ENCODE data around the gene ALOXE3. TPM values are rescaled to one million over a fixed set of nuclear protein-coding genes. Genes with fewer than 3 reads are reported as not detected.

ALOXE3 gene
- total and polyA plus RNA-seq, 2 experiments from 2014 or later, result 0.10 to 0.27 TPM

- Histone ChIP-seq H3F3A (replicated peaks; ENCODE audit: low read depth) (no peaks in the 10 kb centered on the region), H4K20me1 (replicated peaks; ENCODE audit: insufficient read depth) (0 out of 2 replicates have a peak, but pooled peaks cover 5% of the 10 kb centered on the region), H3K27me3 (ENCODE audit: insufficient read depth) (peaks cover 59% of the 10 kb centered on the region), H3K4me1 (ENCODE audit: insufficient read depth) (peaks cover 10% of the 10 kb centered on the region; the same call in 1 of the 2 replicates), H3K4me2 (no peak overlapping the region), H3K9me2 (ENCODE audit: insufficient read depth) (no peaks in the 10 kb centered on the region), H3K4me3 (no peak overlapping the region), H3K36me3 (ENCODE audit: insufficient read depth) (no peaks in the 10 kb centered on the region), H3K27ac (ENCODE audit: low read depth) (no peak overlapping the region), H3K79me2 (replicated peaks; ENCODE audit: insufficient read depth) (no peaks in the 10 kb centered on the region), H2AFZ (no peak overlapping the region)
- DNase-seq (ENCODE audit: low spot score) (no peak), ATAC-seq (no peak)
- H3K4me3 Mint-ChIP-seq, result no peak overlapping the region
- H3K9me3 Mint-ChIP-seq, result peaks cover 5% of the 10 kb centered on the region; the same call in 2 of the 3 replicates
- TF ChIP-seq REST (IDR thresholded peaks at IDR 0.05; ENCODE audit: unreplicated experiment) (no peak), ZNF114 (CRISPR knock-in tag; IDR thresholded peaks at IDR 0.05) (no peak)
- peaks cover 6% of the 10 kb centered on the region; the same call in 2 of the 3 replicates for H3K4me1 Mint-ChIP-seq
- H3K27me3 Mint-ChIP-seq (ENCODE audit: insufficient read depth, low read depth, poor library complexity), result peaks cover 31% of the 10 kb centered on the region
- H3K36me3 Mint-ChIP-seq (ENCODE audit: low read depth), result peaks cover 2% of the 10 kb centered on the region; the same call in 1 of the 3 replicates
- no peak overlapping the region for H3K27ac Mint-ChIP-seq
These were observed 36.4 kb downstream of the ALOXE3 start for GRCh38 chr17:8081876-8082275.

GRCh38 chr17:8080799-8081219 lies 37.5 kb downstream of the ALOXE3 start:
- Histone ChIP-seq H3K9me2 (ENCODE audit: insufficient read depth) (no peaks in the 10 kb centered on the region), H3F3A (replicated peaks; ENCODE audit: low read depth) (no peaks in the 10 kb centered on the region), H3K4me3 (peak overlapping the region; percentile 89), H3K36me3 (ENCODE audit: insufficient read depth) (no peaks in the 10 kb centered on the region), H3K4me2 (peak overlapping the region; percentile 95), H3K27me3 (ENCODE audit: insufficient read depth) (peaks cover 69% of the 10 kb centered on the region), H2AFZ (no peak overlapping the region), H3K4me1 (ENCODE audit: insufficient read depth) (peaks cover 10% of the 10 kb centered on the region; the same call in 1 of the 2 replicates), H3K27ac (ENCODE audit: low read depth) (no peak overlapping the region), H3K79me2 (replicated peaks; ENCODE audit: insufficient read depth) (no peaks in the 10 kb centered on the region), H4K20me1 (replicated peaks; ENCODE audit: insufficient read depth) (0 out of 2 replicates have a peak, but pooled peaks cover 5% of the 10 kb centered on the region)
- peaks cover 5% of the 10 kb centered on the region; the same call in 2 of the 3 replicates for H3K9me3 Mint-ChIP-seq
- H3K27me3 Mint-ChIP-seq (ENCODE audit: insufficient read depth, low read depth, poor library complexity), result peaks cover 39% of the 10 kb centered on the region
- peaks cover 2% of the 10 kb centered on the region; the same call in 1 of the 3 replicates for H3K36me3 Mint-ChIP-seq (ENCODE audit: low read depth)
- ATAC-seq (peak; percentile 28), DNase-seq (ENCODE audit: low spot score) (peak; percentile 49)
- H3K4me1 Mint-ChIP-seq, result peaks cover 6% of the 10 kb centered on the region; the same call in 2 of the 3 replicates
- peak overlapping the region; percentile 88 for H3K4me3 Mint-ChIP-seq
- H3K27ac Mint-ChIP-seq, result no peak overlapping the region
- no peak for TF ChIP-seq ETS1 (IDR thresholded peaks at IDR 0.05)
- no peak for TF ChIP-seq ZNF462 (CRISPR knock-in tag; IDR thresholded peaks at IDR 0.05)
- TF ChIP-seq JUNB (IDR thresholded peaks at IDR 0.05; ENCODE audit: unreplicated experiment), result no peak
- TF ChIP-seq NANOG (IDR thresholded peaks at IDR 0.05; ENCODE audit: borderline replicate concordance), result no peak
- TF ChIP-seq CREB1 (CRISPR knock-in tag; IDR thresholded peaks at IDR 0.05; ENCODE audit: low read depth), result no peak
- TF ChIP-seq STAT1 (IDR thresholded peaks at IDR 0.05; ENCODE audit: unreplicated experiment), result no peak
- TF ChIP-seq CTCF (conservative IDR thresholded peaks at IDR 0.05; ENCODE audit: low read depth in 2 of 2), result no peak

All from GM23338 (cell line).